ENCODE results near the gene GALNT17.

Gene GALNT17

DNA sequence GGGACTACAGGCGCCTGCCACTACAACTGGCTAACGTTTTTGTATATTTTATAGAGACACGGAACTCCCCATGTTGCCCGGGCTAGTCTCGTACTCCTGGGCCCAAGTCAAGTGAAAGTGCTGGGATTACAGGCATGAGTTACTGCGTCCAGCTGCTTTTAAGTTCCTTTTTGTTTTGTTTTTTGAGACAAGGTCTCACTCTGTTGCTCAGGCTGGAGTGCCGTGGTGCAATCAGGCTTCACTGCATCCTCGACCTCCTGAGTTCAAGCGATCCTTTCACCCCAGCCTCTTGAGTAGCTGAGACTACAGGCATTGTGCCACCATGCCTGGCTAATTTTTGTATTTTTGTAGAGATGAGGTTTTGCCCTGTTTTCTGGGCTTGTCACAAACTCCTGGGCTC is 155.0 kb downstream of the GALNT17 start:
- DNase-seq: no peak

DNA sequence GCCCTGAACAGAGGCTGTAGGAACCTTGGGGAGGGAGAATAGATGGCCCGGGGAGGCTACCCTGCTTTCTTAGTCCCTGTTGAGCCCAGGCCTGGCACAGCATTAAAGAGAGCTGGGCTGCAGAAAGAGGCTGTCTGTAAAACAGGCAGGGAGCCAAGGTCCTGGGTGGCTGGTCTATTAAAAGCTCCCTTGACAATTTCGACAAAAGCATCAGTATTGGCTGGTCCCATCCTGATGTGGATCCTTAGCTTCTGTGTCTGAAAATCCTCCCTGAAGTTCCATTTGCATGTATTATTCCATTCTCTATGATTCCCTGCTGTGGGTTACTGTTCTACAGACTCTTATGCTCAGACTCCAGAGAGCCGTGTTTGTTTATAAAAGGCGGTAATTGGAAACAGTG is 158.5 kb downstream of the GALNT17 start:
- DNase-seq: peak; percentile 46

DNA sequence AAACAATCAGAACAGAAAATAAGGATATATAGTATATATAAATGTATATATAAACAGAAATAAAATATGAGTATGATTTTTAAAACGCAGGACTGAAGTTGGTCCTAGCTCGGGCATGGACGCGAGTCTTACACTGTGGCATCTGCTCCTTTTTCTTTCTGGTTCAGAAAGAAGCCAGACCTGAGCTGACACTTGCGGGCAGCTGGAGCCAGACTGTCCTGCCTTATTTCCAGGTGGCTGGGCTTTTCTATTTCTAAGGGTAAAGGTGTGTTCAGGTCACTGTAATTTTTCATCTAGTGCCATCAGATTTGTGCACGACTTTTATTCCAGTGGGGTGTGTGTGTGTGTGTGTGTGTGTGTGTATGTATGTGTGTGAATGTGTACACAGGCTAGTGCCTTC is 166.4 kb downstream of the GALNT17 start:
- no peak for DNase-seq

DNA sequence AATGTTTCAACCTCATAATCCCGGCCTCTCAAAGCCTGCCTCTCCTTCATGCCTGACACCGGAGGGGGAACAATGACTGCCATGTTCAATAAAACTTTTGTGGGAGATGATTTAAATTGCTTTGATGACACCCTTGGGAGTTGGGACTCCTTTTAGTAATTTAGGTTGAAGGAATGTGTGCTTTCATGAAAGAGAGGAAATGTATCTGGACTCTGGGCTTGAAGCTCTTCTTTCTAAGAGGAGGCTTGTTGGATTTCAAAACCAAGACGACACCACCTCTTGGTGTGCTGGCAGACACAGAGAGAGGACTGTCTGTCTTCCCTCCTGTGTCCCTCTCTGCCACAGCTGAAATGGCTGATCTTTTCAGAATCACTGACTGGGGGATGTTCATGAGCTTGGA is 168.1 kb downstream of the GALNT17 start:
- no peak for DNase-seq

DNA sequence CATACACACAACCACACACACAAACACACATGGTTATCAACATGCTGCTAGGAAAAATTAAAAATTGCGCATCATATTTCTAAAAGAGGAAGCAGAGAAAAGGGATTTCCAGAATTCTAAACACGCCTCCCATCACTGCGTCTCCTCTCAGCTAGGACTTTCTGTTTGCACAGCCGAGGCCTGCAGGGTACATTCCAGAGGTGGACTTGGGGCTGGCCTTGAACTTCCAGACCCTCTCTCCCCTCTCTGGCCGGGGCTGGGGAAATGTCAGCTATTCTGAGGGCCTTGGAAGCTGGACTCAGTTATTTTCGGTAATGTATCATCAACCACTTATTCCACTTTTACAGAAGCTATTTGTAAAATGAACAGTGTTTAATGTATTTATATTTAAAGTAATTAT is 168.7 kb downstream of the GALNT17 start:
- DNase-seq: no peak

DNA sequence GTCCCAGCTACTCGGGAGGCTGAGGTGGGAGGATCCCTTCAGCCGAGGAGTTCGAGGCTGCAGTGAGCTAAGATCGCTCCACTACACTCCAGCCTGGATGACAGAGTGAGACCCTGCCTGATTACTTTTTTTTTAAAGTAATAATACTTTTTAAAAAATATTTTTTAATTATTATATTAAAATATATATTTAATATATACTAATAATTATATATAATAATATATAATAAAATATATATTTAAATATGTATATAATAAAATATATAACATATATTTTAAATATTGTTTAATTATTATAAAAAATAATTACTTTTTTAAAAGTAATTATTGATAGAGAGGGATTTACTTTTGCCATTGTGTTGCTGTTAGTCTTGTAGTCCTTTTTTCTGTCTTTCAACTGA is 169.2 kb downstream of the GALNT17 start:
- no peak for DNase-seq

DNA sequence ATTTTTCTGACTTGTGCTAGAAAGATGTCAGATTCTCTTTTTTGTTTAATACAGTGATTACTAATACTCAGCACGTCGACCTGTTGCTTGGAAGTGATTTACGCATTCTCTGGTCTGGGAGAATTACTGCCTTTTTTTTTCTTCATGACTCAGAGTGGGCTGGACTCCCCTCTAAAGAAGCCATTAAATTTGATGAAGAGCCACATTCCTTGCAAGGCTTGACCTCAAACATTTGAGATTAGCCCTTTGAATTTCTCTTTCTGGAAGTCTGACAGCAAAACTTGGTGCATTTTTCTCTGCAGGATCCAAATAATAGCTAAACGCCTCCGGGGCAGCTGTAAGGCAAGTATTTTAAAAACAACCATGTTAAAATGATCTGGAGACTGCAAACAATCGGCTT is 171.6 kb downstream of the GALNT17 start:
- DNase-seq: no peak

DNA sequence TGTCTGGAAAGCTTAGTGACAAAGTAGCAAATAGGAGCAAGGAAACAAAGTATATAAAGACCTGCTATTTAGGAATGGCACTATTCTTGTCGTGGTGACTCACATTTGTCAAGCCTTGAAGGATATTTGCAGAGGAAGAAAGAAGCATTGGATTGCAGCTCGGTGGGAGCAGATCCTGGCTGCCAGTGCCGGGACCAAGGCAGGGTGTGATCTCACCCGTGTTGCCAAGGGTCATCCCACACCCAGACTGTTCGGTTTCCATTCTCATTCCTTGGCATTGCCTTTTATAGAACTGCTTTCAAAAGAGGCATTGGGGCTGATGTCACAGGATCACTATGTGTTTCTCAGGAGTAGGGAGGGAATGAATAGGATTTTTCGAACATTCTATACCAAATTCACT is 176.2 kb downstream of the GALNT17 start:
- no peak for DNase-seq

DNA sequence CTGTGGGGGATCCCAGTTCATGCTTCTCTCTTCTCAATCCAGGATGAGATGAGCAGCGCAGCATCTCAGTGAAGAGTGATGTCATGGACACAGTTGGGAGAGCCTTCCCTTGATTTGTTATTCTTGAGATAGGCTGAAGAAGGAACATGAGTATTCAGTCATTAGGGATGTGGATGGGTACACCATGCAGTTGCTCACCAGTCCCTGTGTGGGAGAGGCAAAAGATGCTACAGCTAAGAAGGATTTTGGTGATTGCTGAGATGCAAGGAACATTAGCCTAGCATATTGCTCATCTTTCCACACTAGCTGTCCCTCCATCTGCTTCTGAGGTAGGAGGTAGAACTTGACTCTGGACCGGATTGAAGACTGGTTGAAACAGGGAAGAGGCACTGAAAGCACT is 179.6 kb downstream of the GALNT17 start:
- no peak for DNase-seq

DNA sequence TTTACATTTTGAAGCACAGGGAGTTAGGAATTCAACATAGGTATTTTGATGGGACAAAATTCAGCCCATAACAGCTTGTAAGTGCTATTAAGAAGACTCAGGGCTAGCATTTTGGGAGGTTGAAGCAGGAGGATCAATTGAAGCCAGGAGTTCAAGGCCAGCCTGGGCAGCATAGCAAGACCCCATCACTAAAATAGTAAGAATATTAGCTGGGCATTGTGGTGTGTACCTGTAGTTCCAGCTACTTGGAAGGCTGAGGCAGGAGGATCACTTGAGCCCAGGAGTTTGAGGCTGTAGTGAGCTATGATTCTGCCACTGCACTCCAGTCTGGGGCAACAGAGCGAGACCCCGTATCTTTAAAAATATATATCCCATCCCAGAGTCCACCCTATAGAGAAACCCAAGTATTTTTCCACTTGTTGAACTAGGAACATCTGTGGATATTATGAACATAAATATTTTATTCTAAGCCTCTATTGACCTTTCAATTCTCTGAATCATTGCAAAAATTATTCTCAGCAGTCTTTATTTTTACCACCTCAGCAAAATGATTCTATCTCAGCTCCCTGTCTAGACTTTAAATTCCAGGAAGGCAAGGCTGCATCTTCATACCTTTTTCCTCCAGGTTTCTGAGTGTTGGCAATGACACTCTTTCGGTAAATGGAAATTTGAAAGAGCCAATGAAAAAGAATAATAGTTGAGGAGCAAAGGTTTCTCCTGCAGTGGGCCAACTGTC is 181.0 kb downstream of the GALNT17 start:
- DNase-seq: no peak

DNA sequence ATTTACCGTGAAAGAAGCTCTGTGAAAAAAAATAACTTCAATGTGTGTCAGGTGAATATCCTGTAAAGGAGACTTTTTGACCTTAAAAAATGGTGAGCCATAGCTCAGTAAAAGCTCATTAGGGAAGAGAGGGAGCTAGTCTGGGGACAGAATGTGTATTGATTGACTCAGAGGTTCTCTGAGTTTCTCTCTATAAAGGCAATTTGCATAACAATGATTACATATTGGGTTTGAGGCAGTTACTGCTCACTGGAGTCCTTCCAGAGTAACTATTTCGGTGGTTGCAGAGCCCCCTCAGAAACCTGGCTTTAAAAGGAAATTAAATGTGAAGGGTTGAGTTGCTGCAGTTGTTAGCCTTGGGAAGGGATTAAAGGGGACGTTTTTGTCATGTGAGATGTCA is 181.6 kb downstream of the GALNT17 start:
- no peak for DNase-seq

DNA sequence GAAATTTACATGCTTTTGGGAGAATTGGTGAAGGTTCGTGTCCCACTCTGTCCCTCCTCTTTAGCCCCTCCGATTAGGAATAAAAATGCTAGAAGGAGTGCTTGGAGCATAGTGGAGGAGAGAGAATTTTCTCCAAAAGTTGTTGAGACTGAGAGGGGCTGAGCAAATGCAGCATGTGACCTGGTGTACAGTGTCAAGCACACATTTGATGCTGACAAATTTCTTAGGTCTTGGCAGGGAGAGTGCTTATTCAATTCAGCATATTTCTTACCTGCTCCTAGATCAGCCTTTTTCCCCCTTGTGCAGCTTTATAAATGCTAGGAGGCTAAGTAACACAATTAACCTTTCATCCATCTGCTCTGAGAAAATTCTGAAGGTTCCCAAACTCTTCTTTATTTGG is 189.0 kb downstream of the GALNT17 start:
- no peak for DNase-seq

DNA sequence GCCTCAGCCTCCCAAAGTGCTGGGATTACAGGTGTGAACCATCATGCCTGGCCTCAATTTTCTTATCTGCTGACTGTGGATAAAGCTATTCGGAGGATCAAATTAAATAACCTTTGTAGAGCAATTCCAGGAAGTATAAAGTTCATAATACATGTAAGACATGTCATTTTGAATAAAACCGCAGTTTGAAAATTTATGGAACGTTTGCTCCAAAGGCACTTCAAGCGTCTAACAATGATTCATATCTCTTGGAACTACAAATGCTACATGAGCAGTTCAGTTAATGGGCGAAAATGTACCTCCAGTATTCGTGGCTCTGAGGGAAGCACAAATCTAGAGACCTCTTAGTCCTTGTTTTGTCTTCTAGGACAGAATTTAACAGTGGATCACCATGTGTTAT is 190.3 kb downstream of the GALNT17 start:
- no peak for DNase-seq

DNA sequence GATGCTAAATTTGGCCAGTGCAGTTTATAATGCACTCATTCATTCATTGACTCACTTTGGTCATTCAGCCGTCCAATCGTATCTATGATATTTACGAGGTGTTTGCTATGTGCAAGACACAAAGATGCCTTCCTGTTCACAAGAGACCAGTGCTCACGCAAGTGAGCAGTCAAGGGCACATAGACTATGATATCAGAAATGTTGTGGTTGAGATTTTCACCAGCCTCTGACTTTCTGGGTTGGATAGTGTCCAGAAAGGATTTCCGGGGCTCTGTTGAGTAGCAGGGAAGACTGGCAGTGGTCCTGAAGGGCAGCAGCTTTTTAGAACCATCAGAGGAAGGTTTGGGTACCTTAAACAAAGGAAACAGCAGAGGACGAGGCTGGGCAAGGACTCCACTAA is 191.8 kb downstream of the GALNT17 start:
- no peak for DNase-seq

DNA sequence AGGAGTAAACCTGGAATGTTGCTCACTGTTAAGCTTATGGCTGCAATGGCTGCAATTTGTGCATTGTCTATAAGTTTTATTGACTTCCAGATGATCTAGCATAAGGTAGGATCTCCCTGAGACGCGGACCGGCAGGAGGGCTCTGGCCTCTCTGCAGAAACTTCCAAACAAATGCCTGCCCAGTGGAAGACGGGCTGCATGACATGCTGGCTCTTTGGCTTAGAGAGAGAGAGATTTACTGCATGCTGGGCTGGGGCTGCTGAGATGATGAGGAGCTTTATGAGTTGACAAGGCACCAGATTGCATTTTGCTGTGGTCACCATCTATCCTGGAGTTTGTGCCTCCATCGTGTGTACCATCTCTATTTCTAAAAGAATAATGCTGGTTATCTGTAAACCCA is 193.2 kb downstream of the GALNT17 start:
- no peak for DNase-seq

DNA sequence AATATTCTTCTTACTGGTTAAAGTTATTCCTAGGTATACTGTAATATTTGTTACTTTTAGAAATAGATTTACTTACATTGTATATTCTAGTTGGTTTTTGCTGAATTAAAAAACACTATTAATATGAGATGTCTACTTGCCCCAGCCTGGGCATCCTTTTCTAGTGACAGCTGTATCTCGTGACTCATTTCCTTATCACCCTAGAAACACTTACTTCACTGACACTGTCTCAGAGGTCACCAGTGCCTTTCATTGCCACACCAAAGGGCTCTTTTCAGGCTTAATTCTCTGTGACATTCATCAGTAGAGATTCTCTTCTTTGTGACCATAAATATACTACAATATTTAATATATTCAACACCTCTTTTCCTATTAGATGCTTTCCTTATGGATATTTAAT is 194.7 kb downstream of the GALNT17 start:
- no peak for DNase-seq

DNA sequence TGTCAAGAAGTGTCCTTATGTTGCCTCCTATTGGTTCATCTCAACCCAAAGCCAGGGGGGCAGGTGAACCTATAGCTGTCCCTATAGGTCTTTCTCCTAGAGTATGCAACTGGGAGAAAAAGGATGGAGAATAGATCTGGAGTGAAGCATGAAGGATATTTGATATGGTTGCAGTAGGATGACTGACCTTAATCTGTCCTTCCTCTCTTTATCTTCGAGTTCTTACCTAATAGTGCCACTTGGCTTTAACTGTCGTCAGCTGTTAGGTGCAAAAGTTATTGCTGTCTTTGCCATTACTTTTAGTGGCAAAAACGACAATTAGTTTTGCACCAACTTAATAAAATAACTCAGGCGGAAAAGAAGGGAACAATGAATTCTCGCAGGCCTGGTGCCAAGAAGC is 196.0 kb downstream of the GALNT17 start:
- no peak for DNase-seq

DNA sequence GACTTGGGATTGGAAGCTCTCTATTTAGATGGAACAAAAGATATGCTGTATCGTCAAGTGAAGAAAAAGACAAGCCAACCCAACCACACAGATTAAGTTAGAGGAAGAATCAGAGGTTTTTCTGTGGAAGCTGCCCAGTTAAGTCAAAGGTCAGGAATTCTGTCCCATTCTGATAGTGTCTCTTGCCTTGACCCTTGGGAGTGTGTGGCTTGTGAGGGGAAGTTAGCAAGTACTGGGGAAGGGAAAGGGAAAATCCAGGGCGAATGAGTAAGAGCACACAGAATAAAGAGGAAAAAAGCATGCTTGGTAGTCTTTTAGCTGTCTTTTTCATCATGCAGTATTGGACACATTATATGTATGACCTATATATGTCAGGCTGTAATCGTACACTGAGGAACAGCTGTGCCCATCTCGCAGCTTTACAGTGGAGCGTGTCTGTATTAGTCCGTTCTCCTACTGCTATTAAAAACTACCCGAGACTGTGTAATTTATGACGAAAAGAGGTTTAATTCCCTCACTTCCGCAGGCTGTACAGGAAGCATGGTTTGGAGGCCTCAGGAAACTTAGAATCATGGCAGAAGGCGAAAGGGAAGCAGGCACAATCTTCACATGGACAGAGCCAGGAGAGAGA is 197.2 kb downstream of the GALNT17 start:
- no peak for DNase-seq

DNA sequence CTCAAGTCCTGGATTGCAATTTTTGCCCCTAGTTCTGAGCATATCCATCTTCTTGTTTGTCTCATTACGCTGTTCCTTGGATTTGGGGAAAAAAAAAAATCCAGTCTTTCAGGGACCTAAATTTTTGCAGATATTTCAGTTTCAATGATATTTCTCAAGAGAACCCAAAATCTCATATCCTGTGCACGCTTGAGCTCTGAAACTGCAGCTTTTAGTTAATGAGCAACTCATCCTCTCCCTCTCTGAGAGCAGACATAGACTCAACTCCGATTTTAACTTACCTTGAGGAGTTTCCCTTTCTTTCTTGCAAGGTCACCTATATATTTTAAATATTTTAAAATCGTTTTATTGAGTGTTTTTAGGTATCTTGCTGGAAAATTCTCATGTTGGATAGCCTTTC is 200.3 kb downstream of the GALNT17 start:
- DNase-seq: no peak

DNA sequence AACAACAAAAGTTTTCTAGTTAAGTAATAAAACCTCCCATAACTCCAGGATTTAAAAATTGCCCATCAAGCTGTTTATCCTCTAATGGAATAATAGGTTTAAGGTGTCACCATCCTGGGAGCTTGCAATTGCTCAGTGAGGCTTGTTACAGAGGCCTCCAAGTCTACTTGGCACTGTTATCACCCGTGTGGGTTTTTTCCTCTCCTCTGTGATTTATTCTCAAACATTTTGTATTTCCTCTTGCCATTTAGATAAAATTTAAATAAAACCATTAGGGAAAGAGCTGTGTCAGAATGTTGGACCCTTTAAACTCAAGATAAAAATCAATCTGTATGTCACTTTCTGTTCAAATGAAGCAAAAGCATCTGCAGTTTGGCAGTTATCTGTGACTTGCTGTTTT is 202.6 kb downstream of the GALNT17 start:
- DNase-seq: no peak

DNA sequence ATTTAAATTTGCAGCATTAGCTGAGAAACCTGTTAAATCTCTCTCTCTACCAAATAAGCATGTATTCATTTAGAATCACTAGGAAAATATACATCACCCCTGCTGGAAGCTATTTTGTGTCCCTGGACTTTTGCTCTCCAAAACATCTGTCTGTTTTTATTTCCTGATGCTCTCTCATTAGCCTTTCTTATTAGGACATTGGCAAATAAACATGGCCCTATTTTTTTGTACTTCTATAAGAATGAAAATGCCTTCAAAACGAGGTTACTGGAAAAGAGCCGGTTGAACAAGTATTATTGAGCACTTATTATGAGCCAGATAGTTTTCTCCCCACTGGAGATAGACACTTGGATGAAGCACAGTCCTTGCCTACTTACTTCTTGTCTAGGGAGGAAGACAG is 206.9 kb downstream of the GALNT17 start:
- no peak for DNase-seq

DNA sequence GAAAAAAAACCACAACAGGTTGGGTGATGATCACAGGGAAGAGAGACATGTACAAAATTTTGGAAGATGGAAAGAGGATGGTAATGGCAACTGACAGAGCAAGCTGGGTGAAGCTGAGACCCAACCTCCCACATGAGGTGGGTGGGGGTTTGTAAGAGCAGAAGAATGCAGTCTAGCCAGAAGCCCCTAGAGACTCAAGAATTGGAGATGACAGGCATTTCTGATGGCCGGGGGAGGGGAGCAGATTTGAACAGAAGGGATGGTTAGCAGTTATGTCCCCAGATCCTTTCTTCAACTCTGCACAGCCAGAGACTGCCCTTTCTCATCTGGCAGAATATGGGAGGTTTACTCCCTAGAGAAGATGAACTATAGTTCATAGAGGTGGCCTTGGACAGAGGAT is 208.0 kb downstream of the GALNT17 start:
- DNase-seq: no peak

DNA sequence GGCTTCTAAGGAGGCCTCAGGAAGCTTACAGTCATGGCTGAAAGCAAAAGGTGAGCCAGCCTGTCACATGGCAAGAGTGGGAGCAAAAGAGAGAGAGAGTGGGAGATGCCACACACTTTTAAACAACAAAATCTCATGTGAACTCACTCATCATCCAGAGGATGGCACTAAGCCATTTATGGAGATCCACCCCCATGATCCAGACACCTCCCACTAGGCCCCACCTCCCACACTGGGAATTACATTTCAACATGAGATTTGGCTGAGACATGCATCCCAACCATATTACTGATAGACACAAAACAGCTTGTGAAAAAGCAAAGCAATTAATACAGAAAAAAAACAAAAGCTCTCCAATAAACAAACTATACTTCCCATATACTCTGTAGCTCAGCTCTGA is 210.3 kb downstream of the GALNT17 start:
- no peak for DNase-seq

DNA sequence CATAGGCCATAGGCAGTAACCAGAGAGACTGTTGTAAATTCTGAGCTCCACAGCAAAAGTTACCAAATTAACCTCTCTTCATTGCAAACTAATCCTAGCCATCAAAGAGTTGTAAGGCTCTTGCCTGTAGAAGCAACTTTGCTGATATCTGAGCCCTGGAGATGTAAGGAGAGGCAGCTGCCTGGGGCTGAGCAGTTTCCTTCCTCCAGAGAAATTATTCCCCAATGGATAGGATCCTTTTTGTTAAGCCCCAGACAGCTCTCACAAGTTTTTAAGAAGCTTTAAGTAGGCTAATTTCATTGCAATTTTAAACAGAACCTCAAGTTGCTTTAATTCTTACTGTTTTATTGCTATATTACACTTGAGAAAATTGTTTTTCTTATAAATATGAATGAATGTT is 211.1 kb downstream of the GALNT17 start:
- no peak for DNase-seq

DNA sequence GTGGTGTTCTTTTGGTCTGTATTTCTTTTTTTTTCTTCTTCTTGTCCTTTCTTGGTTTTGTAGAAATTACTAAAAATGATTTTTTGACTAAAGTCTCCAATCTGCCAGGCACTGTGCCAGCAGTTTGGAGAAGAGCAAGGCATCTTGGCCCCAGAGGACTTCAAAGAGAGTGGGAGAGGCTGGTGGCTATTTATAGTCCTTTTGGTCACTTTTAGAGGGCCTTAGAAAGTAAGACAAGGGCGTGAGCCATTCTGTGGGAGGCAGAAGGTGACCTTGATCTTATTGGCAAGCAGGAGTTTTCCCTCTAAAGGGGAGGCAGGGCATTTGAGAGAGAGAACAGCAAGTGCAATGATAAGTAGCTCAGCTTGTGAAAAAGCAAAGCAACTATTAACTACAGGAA is 211.9 kb downstream of the GALNT17 start:
- no peak for DNase-seq

Data from NCI-H69 (cell line).